Smooth muscle cell (in vitro differentiated cells): ENCODE results near the gene ZC3HAV1. TPM values are rescaled to one million over a fixed set of nuclear protein-coding genes. Genes with fewer than 3 reads are reported as not detected.

Source experiments
- DNase-seq: peaks from one replicate; lab custom pipeline; 2025; ENCODE audit not compliant: unreplicated experiment; lab: John Stamatoyannopoulos, UW
- H2AFZ ChIP-seq: fragments of 200-600 bp; sonication (generic); 2 replicates; pipeline ENCODE4 v1.6.0; 2016; ENCODE audit warnings: antibody characterized with exemption, low read depth, mild to moderate bottlenecking
- H3F3A ChIP-seq: fragments of 200-600 bp; sonication (generic); 2 replicates; pipeline ENCODE4 v1.6.0; 2017; ENCODE audit warnings: antibody characterized with exemption, low read depth
- H3K27ac ChIP-seq: fragments of 200-600 bp; sonication (generic); 2 replicates; pipeline ENCODE4 v1.5.1; 2016; ENCODE audit warnings: low read depth, mild to moderate bottlenecking
- H3K27me3 ChIP-seq: fragments of 200-600 bp; sonication (generic); 2 replicates; pipeline ENCODE4 v1.6.1; 2016; ENCODE audit warnings: low read depth, mild to moderate bottlenecking
- H3K36me3 ChIP-seq: fragments of 200-600 bp; sonication (generic); 2 replicates; pipeline ENCODE4 v1.5.1; 2016; ENCODE audit warnings: low read depth
- H3K4me1 ChIP-seq: fragments of 200-600 bp; sonication (generic); 2 replicates; pipeline ENCODE4 v1.5.1; 2016; ENCODE audit warnings: low read depth
- H3K4me2 ChIP-seq: fragments of 200-600 bp; sonication (generic); 2 replicates; pipeline ENCODE4 v1.6.0; 2016; ENCODE audit warnings: mild to moderate bottlenecking
- H3K4me3 ChIP-seq: fragments of 200-600 bp; sonication (generic); 2 replicates; pipeline ENCODE4 v1.5.1; 2016; ENCODE audit warnings: mild to moderate bottlenecking
- H3K79me2 ChIP-seq: fragments of 200-600 bp; sonication (generic); 2 replicates; pipeline ENCODE4 v1.6.0; 2016; ENCODE audit warnings: low read depth, mild to moderate bottlenecking
- H3K9ac ChIP-seq: fragments of 200-600 bp; sonication (generic); 2 replicates; pipeline ENCODE4 v1.6.0; 2016; ENCODE audit warnings: low read depth
- H3K9me3 ChIP-seq: fragments of 200-600 bp; sonication (generic); replicated peaks from 2 replicates; pipeline ENCODE4 v1.5.1; 2016; ENCODE audit warnings: low read depth
- H4K20me1 ChIP-seq: fragments of 200-600 bp; sonication (generic); 2 replicates; pipeline ENCODE4 v1.6.0; 2016; ENCODE audit warnings: low read depth
- CTCF ChIP-seq: fragments of 200-600 bp; sonication (generic); IDR thresholded peaks from 2 replicates; pipeline ENCODE4 v1.5.1; 2017; ENCODE audit warnings: borderline replicate concordance, mild to moderate bottlenecking, antibody characterized with exemption; ENCODE audit not compliant: insufficient read depth, poor library complexity, severe bottlenecking
- WGBS: methylation state at CpG from one replicate; pipeline ENCODE4 v1.1.7; 2016; ENCODE audit warnings: low lambda C conversion rate; 5-methylcytosine and 5-hydroxymethylcytosine counted together
- polyA plus RNA-seq: library from polyadenylated mRNA; unstranded; fragments of >200 nt; fragmentation: Nextera tagmentation; extraction: Ambion mirVana; gene quantifications from 2 replicates; pipeline ENCODE4 v1.2.1, GENCODE V29; 2016
- total RNA-seq: library from RNA; depleted of rRNA; stranded (reverse); fragments of >200 nt; gene quantifications from 2 replicates; pipeline ENCODE4 v1.2.3, GENCODE V29; 2014

The ZC3HAV1 gene
- total and polyA plus RNA-seq, 2 experiments from 2014 or later: 4.7 to 12.1 TPM

- no peaks in the 10 kb centered on the region for H3K9me3 ChIP-seq
- TF ChIP-seq CTCF: no peak
- DNase-seq: no peak
- no peaks in the 10 kb centered on the region for H4K20me1 ChIP-seq
- H3K4me2 ChIP-seq: no peak overlapping the region
- H3K4me3 ChIP-seq: no peak overlapping the region
- H3K36me3 ChIP-seq: no peaks in the 10 kb centered on the region
- no peak overlapping the region for H3K9ac ChIP-seq
- H3K79me2 ChIP-seq: no peaks in the 10 kb centered on the region
- H3K4me1 ChIP-seq: no peaks in the 10 kb centered on the region
- WGBS: 94% methylated on average over 4 of the region's 4 CpGs
- no peak overlapping the region for H3K27ac ChIP-seq
- no peaks in the 10 kb centered on the region for H3K27me3 ChIP-seq
- no peak overlapping the region for H2AFZ ChIP-seq
- H3F3A ChIP-seq: no peaks in the 10 kb centered on the region
These were observed 9.9 kb upstream of the ZC3HAV1 start for GRCh38 chr7:139119486-139119849.

GRCh38 chr7:139118805-139119485 is 9.4 kb upstream of the ZC3HAV1 start:
- Histone ChIP-seq H3K36me3 (no peaks in the 10 kb centered on the region), H3K27ac (no peak overlapping the region), H3K4me2 (no peak overlapping the region), H3K79me2 (no peaks in the 10 kb centered on the region), H2AFZ (no peak overlapping the region), H3K27me3 (no peaks in the 10 kb centered on the region), H3K9me3 (no peaks in the 10 kb centered on the region), H3F3A (no peaks in the 10 kb centered on the region), H3K4me3 (no peak overlapping the region), H4K20me1 (no peaks in the 10 kb centered on the region), H3K9ac (no peak overlapping the region), H3K4me1 (no peaks in the 10 kb centered on the region)
- WGBS: 73% methylated on average over 7 of the region's 7 CpGs
- DNase-seq: no peak
- TF ChIP-seq CTCF: no peak

- no peak for DNase-seq
- H2AFZ ChIP-seq: no peak overlapping the region
- H4K20me1 ChIP-seq: no peaks in the 10 kb centered on the region
- H3K27me3 ChIP-seq: no peaks in the 10 kb centered on the region
- H3K9me3 ChIP-seq: no peaks in the 10 kb centered on the region
- no peak overlapping the region for H3K9ac ChIP-seq
- no peaks in the 10 kb centered on the region for H3K4me1 ChIP-seq
- no peak overlapping the region for H3K27ac ChIP-seq
- H3F3A ChIP-seq: no peaks in the 10 kb centered on the region
- no peak overlapping the region for H3K4me2 ChIP-seq
- no peak overlapping the region for H3K4me3 ChIP-seq
- no peaks in the 10 kb centered on the region for H3K36me3 ChIP-seq
- TF ChIP-seq CTCF: no peak
- WGBS: 64% methylated on average over 8 of the region's 8 CpGs
- H3K79me2 ChIP-seq: no peaks in the 10 kb centered on the region
These were observed 8.8 kb upstream of the ZC3HAV1 start for GRCh38 chr7:139118234-139118804.
